Measurements from ENCODE around the gene PRCD.
"Not testable (repeated sequence)": the region's sequence is repeated elsewhere in the genome, so short reads cannot be mapped to it uniquely, and the experiment has no call there.

Gene PRCD

DNA sequence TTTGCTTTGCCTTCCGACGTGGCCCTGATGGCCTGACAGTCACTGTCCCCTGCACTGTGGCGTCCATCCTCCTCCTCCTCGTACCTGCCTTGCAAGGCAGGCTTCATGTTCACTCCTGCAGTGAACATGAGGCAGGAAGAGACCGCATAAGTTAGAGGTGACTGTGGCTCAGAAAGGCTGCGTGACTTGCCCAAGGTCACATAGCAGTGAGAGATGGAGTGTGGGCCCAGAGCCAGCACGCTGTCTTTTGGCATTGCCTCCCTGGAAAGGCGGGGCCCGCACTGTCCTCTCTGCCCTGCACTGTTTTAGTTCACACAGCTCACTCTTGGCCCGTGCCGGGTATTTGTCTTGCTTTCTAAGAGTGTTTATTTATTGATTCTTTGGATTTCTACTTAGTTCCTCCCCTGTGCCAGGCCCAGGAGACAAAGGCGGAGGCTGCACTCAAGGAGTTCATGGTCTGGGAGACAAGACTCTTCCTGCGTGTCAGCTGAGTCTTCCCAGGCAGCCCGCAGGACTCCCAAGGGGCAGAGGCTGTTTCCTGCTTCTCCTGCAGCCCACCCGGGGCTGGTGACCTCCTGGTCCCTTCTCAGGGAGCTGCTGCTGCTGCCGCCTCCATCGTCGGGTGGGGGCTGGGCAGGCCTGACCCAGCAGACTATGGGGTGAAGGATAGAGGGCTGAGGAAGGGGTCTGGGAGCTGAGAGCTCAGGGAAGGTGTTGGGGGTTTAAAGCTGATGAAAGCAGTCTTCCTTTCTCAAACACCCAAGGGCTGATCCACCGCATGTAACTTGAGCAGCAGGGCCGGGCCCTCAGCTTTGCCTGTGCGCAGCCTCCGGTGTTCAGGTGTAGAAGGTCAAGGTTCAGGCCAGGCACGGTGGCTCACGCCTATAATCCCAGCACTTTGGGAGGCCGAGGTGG lies 15.0 kb upstream of the PRCD start:
- TF ChIP-seq, protein P1, sequence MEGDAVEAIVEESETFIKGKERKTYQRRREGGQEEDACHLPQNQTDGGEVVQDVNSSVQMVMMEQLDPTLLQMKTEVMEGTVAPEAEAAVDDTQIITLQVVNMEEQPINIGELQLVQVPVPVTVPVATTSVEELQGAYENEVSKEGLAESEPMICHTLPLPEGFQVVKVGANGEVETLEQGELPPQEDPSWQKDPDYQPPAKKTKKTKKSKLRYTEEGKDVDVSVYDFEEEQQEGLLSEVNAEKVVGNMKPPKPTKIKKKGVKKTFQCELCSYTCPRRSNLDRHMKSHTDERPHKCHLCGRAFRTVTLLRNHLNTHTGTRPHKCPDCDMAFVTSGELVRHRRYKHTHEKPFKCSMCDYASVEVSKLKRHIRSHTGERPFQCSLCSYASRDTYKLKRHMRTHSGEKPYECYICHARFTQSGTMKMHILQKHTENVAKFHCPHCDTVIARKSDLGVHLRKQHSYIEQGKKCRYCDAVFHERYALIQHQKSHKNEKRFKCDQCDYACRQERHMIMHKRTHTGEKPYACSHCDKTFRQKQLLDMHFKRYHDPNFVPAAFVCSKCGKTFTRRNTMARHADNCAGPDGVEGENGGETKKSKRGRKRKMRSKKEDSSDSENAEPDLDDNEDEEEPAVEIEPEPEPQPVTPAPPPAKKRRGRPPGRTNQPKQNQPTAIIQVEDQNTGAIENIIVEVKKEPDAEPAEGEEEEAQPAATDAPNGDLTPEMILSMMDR (IDR thresholded peaks at IDR 0.05; ENCODE audit: low read depth, low read length): no peak

DNA sequence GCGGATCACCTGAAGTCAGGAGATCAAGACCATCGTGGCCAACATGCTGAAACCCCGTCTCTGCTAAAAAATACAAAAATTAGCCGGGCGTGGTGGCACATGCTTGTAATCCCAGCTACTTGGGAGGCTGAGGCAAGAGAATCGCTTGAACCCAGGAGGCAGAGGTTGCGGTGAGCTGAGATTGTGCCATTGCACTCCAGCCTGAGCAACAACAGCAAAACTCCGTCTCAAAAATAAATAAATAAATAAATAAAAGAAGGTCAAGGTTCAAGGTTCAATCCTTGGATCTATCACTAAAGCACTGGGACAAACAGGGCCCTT lies 14.4 kb upstream of the PRCD start:
- H3K4me3 ChIP-seq (ENCODE audit: low read depth, low read length): not testable (repeated sequence)

More for the DNA sequence above, 15.0 kb upstream of the PRCD start:
- H3K4me3 ChIP-seq (ENCODE audit: low read depth, low read length): no peak overlapping the region

DNA sequence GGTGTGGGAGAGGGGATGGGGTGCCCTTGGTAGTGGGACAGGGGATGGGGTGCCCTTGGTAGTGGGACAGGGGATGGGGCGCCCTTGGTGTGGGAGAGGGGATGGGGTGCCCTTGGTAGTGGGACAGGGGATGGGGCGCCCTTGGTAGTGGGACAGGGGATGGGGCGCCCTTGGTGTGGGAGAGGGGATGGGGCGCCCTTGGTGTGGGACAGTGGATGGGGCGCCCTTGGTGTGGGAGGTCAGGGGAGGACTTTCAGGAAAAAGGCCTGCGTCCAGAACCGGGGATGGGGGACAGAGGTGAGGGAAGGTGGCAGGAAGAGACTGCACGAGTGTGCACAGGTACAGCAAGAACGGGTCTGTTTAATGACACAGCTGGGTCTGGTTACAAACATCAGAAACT lies 12.8 kb upstream of the PRCD start:
- H3K4me3 ChIP-seq (ENCODE audit: low read depth, low read length): not testable (repeated sequence)

DNA sequence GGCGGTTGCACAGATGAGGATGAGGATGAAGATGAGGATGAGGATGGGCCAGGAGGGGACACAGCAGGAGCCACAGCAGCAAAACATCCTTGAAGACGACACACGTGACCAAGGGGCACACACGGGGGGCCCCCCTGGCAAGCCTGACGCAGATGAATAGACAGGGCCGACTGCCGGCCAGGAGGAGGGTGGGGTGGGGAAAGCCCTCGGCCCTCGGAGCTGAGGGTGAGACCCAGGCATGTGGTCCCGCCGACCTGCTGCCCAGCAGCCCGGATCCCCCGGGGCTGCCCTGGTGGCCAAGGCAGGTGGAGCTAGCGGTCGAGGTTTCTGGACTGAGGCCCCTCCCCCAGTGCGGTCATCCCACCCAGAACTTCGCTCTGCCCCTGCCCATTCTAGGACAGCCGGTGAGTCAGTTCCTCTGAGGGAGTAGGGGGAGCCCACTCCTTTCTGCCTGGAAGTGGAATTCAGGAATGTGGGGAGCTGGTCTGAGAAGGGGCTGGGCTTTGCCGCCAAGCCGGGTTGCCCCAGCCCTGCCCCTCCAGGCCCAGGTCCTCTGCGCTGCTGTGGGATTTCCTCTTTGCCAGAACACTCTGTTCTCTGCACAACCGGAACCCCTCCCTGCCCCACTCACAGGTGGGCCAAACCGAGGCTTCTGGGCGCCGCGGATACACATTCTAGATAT lies 12.3 kb upstream of the PRCD start:
- H3K4me3 ChIP-seq (ENCODE audit: low read depth, low read length): no peak overlapping the region
- TF ChIP-seq, protein P1 (IDR thresholded peaks at IDR 0.05; ENCODE audit: low read depth, low read length): no peak; the same call in 1 of the 2 replicates

DNA sequence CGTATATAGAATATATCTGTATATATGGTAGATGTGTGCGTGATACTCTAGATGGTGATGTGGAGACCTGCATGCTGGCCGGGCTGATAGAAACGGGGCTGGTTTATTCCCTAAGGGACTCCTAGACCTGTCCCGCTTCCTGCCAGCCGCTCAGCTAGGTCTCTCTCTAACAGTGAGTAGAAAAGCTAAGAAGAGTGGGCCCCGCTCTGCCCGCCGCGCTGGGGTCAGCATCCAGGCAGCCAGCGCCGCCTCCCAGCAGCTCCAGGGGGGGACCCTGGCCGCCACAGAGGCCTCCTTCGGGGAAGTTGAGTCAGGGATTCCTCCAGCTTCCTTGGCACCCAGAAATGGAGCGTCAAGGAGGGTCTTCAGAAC lies 11.7 kb upstream of the PRCD start:
- no peak overlapping the region for H3K4me3 ChIP-seq (ENCODE audit: low read depth, low read length)
- TF ChIP-seq, protein P1 (IDR thresholded peaks at IDR 0.05; ENCODE audit: low read depth, low read length): no peak

DNA sequence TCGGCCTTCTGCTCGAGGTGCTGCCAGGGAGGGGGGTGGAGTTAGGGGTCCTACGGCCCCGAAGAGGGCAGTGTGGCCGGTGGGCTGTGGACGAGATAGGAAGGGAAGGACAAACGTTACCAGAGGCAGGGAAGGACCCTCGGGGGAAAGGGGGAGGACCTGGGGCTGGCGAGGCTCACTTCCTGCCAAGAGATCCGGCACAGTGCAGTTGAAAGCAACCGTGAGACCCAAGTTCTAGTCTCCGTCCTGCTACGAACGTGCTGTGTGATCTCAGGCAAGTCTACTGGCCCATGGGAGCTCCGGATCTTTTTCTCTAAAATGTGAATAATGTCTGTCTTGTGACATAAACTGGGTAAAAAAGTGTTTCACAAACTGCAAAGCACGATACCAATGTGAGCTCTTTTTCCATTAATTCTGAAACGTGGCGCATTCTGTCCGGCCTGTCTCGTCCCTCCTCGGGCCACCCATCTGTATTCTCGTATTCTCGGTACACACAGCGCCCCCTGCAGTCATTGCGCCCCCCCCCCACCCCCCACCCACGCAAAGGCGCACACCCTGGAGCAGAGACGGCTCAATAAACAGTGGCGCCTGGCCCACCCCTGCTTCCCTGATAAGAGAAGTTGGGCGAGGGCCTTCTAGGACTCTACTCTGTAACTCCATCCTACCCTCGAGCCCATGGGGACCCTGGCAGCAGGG lies 11.2 kb upstream of the PRCD start:
- H3K4me3 ChIP-seq (ENCODE audit: low read depth, low read length): no peak overlapping the region
- TF ChIP-seq, protein P1 (IDR thresholded peaks at IDR 0.05; ENCODE audit: low read depth, low read length): 0 out of 2 replicates have a peak, but pooled peaks have one; percentile 5

DNA sequence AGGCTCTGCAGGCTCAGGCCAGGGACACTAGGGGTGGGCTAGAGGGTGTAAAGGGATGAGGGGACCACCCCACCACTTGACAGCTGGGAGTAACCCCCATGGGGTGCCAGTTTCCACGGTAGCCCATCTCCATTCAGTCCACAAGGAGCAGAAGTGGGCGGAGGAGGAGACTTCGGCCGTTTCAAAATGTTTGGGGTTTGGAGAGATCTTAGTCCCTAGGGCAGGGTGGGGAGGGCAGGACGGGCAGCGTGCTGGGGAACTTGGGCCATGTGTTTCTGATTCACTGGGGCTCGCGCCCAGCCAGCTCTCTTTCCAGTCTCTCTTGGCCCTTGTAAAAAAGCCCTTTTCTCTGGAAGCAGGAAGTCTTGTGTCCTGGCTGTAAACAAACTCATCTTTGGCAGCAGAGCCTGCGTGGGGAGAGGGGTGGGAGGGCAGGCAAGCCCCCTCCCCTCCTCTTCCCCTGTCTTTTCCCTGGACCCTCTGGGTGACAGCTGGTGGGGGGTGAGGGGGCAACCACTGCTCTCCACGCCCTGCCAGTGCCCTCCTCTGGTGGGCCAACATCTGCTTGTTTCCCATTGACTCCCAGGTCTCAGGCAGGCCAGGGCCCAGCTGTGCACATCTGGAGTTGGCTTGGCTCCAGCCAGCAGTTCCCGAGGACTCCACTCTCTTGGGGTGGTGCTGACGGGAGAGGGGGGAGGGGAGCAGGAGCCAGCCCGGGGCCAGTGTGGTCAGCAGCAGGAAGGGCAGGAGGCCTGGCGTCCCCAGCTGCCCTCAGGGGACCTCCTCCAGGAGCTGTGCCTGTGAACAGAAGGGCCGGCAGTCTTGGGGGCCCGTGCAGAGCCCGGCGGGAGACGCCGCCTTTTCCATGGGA lies 10.4 kb upstream of the PRCD start:
- TF ChIP-seq, protein P1 (IDR thresholded peaks at IDR 0.05; ENCODE audit: low read depth, low read length): no peak
- H3K4me3 ChIP-seq (ENCODE audit: low read depth, low read length): no peak overlapping the region

Data from WI38 (cell line).